ENCODE data around the gene TMEM179. TPM values are rescaled to one million over a fixed set of nuclear protein-coding genes. Genes with fewer than 3 reads are reported as not detected.
"Not testable (repeated sequence)": the region's sequence is repeated elsewhere in the genome, so short reads cannot be mapped to it uniquely, and the experiment has no call there.

TMEM179 gene
- total and polyA plus RNA-seq, 9 donors, result 0.19 to 0.30 (median 0.22) TPM; not detected in 6

GRCh38 chr14:104638927-104639450 is 34.4 kb upstream of the TMEM179 start:
- Histone ChIP-seq H3K27ac (no peak overlapping the region), H3K27me3 (no peaks in the 10 kb centered on the region), H3K36me3 (no peaks in the 10 kb centered on the region), H3K9me3 (no peaks in the 10 kb centered on the region), H3K4me1 (ENCODE audit: insufficient read depth) (no peaks in the 10 kb centered on the region), H3K4me3 (no peak overlapping the region)
- TF ChIP-seq POLR2A (IDR thresholded peaks at IDR 0.05) (no peak), CTCF (IDR thresholded peaks at IDR 0.05) (no peak), EP300 (IDR thresholded peaks at IDR 0.05) (no peak)
- intact Hi-C loops (cut with DNase I), result no loop called here
- DNase-seq, result no peak
- 68 to 77% (median 70%) methylated on average over 13 of the region's 13 CpGs for WGBS, 3 donors

GRCh38 chr14:104638190-104638589 is 33.6 kb upstream of the TMEM179 start:
- DNase-seq, result no peak
- Histone ChIP-seq H3K27ac (no peak overlapping the region), H3K4me3 (no peak overlapping the region), H3K36me3 (no peaks in the 10 kb centered on the region), H3K4me1 (ENCODE audit: insufficient read depth) (no peaks in the 10 kb centered on the region), H3K9me3 (no peaks in the 10 kb centered on the region), H3K27me3 (no peaks in the 10 kb centered on the region)
- intact Hi-C loops (cut with DNase I), result no loop called here
- TF ChIP-seq CTCF (IDR thresholded peaks at IDR 0.05) (no peak), EP300 (IDR thresholded peaks at IDR 0.05) (no peak), POLR2A (IDR thresholded peaks at IDR 0.05) (no peak)
- WGBS, 3 donors, result 17 to 29% (median 21%) methylated on average over 12 of the region's 12 CpGs

GRCh38 chr14:104637546-104638003 is 33.0 kb upstream of the TMEM179 start:
- H3K36me3 ChIP-seq, result no peaks in the 10 kb centered on the region
- no peak overlapping the region for H3K27ac ChIP-seq
- TF ChIP-seq POLR2A (IDR thresholded peaks at IDR 0.05) (no peak), CTCF (IDR thresholded peaks at IDR 0.05) (no peak), EP300 (IDR thresholded peaks at IDR 0.05) (no peak)
- H3K27me3 ChIP-seq, result no peaks in the 10 kb centered on the region
- DNase-seq, result no peak
- H3K4me3 ChIP-seq, result no peak overlapping the region
- intact Hi-C loops (cut with DNase I), result no loop called here
- no peaks in the 10 kb centered on the region for H3K4me1 ChIP-seq (ENCODE audit: insufficient read depth)
- no peaks in the 10 kb centered on the region for H3K9me3 ChIP-seq
- 50 to 67% (median 58%) methylated on average over 5 of the region's 5 CpGs for WGBS, 3 donors

GRCh38 chr14:104636846-104637545 is 32.4 kb upstream of the TMEM179 start:
- H3K27ac ChIP-seq; DNase-seq; intact Hi-C loops (cut with DNase I); H3K4me3 ChIP-seq; H3K36me3 ChIP-seq; H3K27me3 ChIP-seq; H3K4me1 ChIP-seq (ENCODE audit: insufficient read depth); H3K9me3 ChIP-seq: not testable (repeated sequence)
- 84 to 90% (median 85%) methylated on average over 32 to 39 of the region's 39 CpGs for WGBS, 3 donors

- TF ChIP-seq EP300 (IDR thresholded peaks at IDR 0.05) (no peak), POLR2A (IDR thresholded peaks at IDR 0.05) (no peak), CTCF (IDR thresholded peaks at IDR 0.05) (no peak)
- Histone ChIP-seq H3K27ac (no peak overlapping the region), H3K27me3 (no peaks in the 10 kb centered on the region), H3K36me3 (no peaks in the 10 kb centered on the region), H3K9me3 (no peaks in the 10 kb centered on the region), H3K4me3 (no peak overlapping the region), H3K4me1 (ENCODE audit: insufficient read depth) (no peaks in the 10 kb centered on the region)
- DNase-seq, result no peak
- intact Hi-C loops (cut with DNase I), result no loop called here
- WGBS, 3 donors, result 85 to 92% (median 88%) methylated on average over 11 of the region's 11 CpGs
Observed at GRCh38 chr14:104636131-104636530, 31.6 kb upstream of the TMEM179 start.

Measured in ovary (tissue), 9 donors.